Measurements from ENCODE around the gene TUBB. TPM values are rescaled to one million over a fixed set of nuclear protein-coding genes. Genes with fewer than 3 reads are reported as not detected.
"Not testable (repeated sequence)": the region's sequence is repeated elsewhere in the genome, so short reads cannot be mapped to it uniquely, and the experiment has no call there.

The TUBB gene
- total and polyA plus RNA-seq, 2 donors (not counting 1 experiment from before 2014, with no cell fraction given), result 102 to 295 TPM

GRCh38 chr6:30717845-30718720 lies 2.1 kb upstream of the TUBB start:
- ChIA-PET CTCF (interaction anchor here (0.8 to 22.5 kb wide), 8 partner anchors 11 to 176 kb away, joined by 3 to 963 read pairs (median 9); partner anchors contain the start of genes DHX16, MRPS18B, NRM and PPP1R10), POLR2A (interaction anchor here (0.6 to 9.8 kb wide), 11 partner anchors 27 to 1073 kb away, joined by 3 to 216 read pairs (median 6); partner anchors contain the start of genes GNL1, MRPS18B, NRM and PPP1R10)
- H3K4me1 Mint-ChIP-seq, result peaks cover 46% of the 10 kb centered on the region
- peak overlapping the region; percentile 99 for H3K27ac Mint-ChIP-seq
- not testable (repeated sequence) for H3K27me3 ChIP-seq (replicated peaks in 1 of 4; ENCODE audit: control extremely low read depth in 1 of 4, control insufficient read depth in 3 of 4, insufficient read depth in 4 of 4, low read length in 3 of 4); H3K9me3 Mint-ChIP-seq (ENCODE audit: insufficient read depth); ATAC-seq (ENCODE audit: low read depth); H3K9me3 ChIP-seq (ENCODE audit: control extremely low read depth in 1 of 3, control insufficient read depth in 2 of 3, insufficient read depth in 1 of 3, low read length in 2 of 3); DNase-seq; H3K27me3 Mint-ChIP-seq
- H3K4me3 Mint-ChIP-seq, result peak overlapping the region; percentile 96
- peak; percentile 16 for TF ChIP-seq CTCF (IDR thresholded peaks at IDR 0.05)
- peak overlapping the region; percentile 56 for H3K9ac ChIP-seq (ENCODE audit: low read length)
- H3K79me2 ChIP-seq (ENCODE audit: control insufficient read depth, insufficient read depth, low read length), result peaks cover 49% of the 10 kb centered on the region
- H3K27ac ChIP-seq (ENCODE audit: low read length in 2 of 2), result peak overlapping the region in 1 of 2 donors; percentile 17
- H3K4me1 ChIP-seq (ENCODE audit: control insufficient read depth in 2 of 2, insufficient read depth in 2 of 2, low read length in 2 of 2), result peaks cover 26 to 42% of the 10 kb centered on the region in 2 donors
- H3K4me2 ChIP-seq (replicated peaks; ENCODE audit: low read depth, low read length, poor library complexity, severe bottlenecking), result peak overlapping the region; percentile 69
- intact Hi-C loops (cut with micrococcal nuclease), result loop anchor here (1.0 kb wide), 6 partner anchors 31 to 162 kb away; partner anchors contain the start of genes ABCF1, DHX16, GNL1 and MRPS18B
- H2AFZ ChIP-seq (ENCODE audit: insufficient read depth, low read depth, low read length, poor library complexity, severe bottlenecking), result peak overlapping the region; percentile 48
- H4K20me1 ChIP-seq (ENCODE audit: control insufficient read depth, insufficient read depth, low read length, poor library complexity, severe bottlenecking), result peaks cover 16% of the 10 kb centered on the region
- H3K4me3 ChIP-seq (ENCODE audit: control extremely low read depth in 1 of 5, extremely low read depth in 1 of 5, insufficient read depth in 1 of 5, low read depth in 2 of 5, low read length in 4 of 5), result peak overlapping the region; percentile 58 to 77 (median 67)
- 84% methylated on average over 13 of the region's 37 CpGs for WGBS (ENCODE audit: insufficient coverage)
- peaks cover 2 to 20% of the 10 kb centered on the region in 2 experiments for H3K36me3 ChIP-seq (replicated peaks in 1 of 2; ENCODE audit: control extremely low read depth in 1 of 2, control insufficient read depth in 1 of 2, extremely low read depth in 1 of 2, insufficient read depth in 2 of 2, low read length in 1 of 2)

- TF ChIP-seq CTCF (IDR thresholded peaks at IDR 0.05), result no peak
- TF ChIP-seq EZH2 (IDR thresholded peaks at IDR 0.05; ENCODE audit: borderline replicate concordance, insufficient read depth, low read depth, low read length, poor library complexity, severe bottlenecking), result no peak
- H3K36me3 ChIP-seq (replicated peaks in 1 of 2; ENCODE audit: control extremely low read depth in 1 of 2, control insufficient read depth in 1 of 2, extremely low read depth in 1 of 2, insufficient read depth in 2 of 2, low read length in 1 of 2), result peaks cover 2 to 21% of the 10 kb centered on the region in 2 experiments
- peak overlapping the region; percentile 78 for H3K9ac ChIP-seq (ENCODE audit: low read length)
- H3K4me2 ChIP-seq (replicated peaks; ENCODE audit: low read depth, low read length, poor library complexity, severe bottlenecking), result peak overlapping the region; percentile 83
- no peaks in the 10 kb centered on the region for H3K9me3 Mint-ChIP-seq (ENCODE audit: insufficient read depth)
- H3K27ac Mint-ChIP-seq, result peak overlapping the region; percentile 90
- no peak for DNase-seq
- WGBS (ENCODE audit: insufficient coverage), result 2% methylated on average over 6 of the region's 8 CpGs
- peak overlapping the region; percentile 90 for H3K4me3 Mint-ChIP-seq
- peaks cover 60% of the 10 kb centered on the region for H3K79me2 ChIP-seq (ENCODE audit: control insufficient read depth, insufficient read depth, low read length)
- H4K20me1 ChIP-seq (ENCODE audit: control insufficient read depth, insufficient read depth, low read length, poor library complexity, severe bottlenecking), result peaks cover 28% of the 10 kb centered on the region
- H3K4me3 ChIP-seq (ENCODE audit: control extremely low read depth in 1 of 5, extremely low read depth in 1 of 5, insufficient read depth in 1 of 5, low read depth in 2 of 5, low read length in 4 of 5), result peak overlapping the region in 4 of 5 experiments; percentile 22 to 93 (median 92)
- H3K27me3 Mint-ChIP-seq, result no peaks in the 10 kb centered on the region
- peak overlapping the region; percentile 68 for H2AFZ ChIP-seq (ENCODE audit: insufficient read depth, low read depth, low read length, poor library complexity, severe bottlenecking)
- no peaks in the 10 kb centered on the region for H3K9me3 ChIP-seq (ENCODE audit: control extremely low read depth in 1 of 3, control insufficient read depth in 2 of 3, insufficient read depth in 1 of 3, low read length in 2 of 3)
- peaks cover 54% of the 10 kb centered on the region for H3K4me1 Mint-ChIP-seq
- ATAC-seq (ENCODE audit: low read depth), result no peak
- CTCF ChIA-PET, result interaction anchor here (1.9 to 22.5 kb wide), 4 partner anchors 11 to 177 kb away, joined by 10 to 963 read pairs (median 82); partner anchors contain the start of genes DHX16 and NRM
- H3K27me3 ChIP-seq (replicated peaks in 1 of 4; ENCODE audit: control extremely low read depth in 1 of 4, control insufficient read depth in 3 of 4, insufficient read depth in 4 of 4, low read length in 3 of 4), result no peaks in the 10 kb centered on the region
- intact Hi-C loops (cut with micrococcal nuclease), result no loop called here
- peaks cover 26 to 42% of the 10 kb centered on the region in 2 donors for H3K4me1 ChIP-seq (ENCODE audit: control insufficient read depth in 2 of 2, insufficient read depth in 2 of 2, low read length in 2 of 2)
- POLR2A ChIA-PET, result interaction anchor here (0.5 to 9.8 kb wide), 7 partner anchors 32 to 177 kb away, joined by 3 to 216 read pairs (median 4); partner anchors contain the start of genes PPP1R10 and PPP1R18
- H3K27ac ChIP-seq (ENCODE audit: low read length in 2 of 2), result peak overlapping the region; percentile 28 to 40
Observed at GRCh38 chr6:30719356-30719755, 796 bp upstream of the TUBB start.

All from B cell (primary cell).